ENCODE measurements around the gene MSI1.

MSI1 gene

DNA sequence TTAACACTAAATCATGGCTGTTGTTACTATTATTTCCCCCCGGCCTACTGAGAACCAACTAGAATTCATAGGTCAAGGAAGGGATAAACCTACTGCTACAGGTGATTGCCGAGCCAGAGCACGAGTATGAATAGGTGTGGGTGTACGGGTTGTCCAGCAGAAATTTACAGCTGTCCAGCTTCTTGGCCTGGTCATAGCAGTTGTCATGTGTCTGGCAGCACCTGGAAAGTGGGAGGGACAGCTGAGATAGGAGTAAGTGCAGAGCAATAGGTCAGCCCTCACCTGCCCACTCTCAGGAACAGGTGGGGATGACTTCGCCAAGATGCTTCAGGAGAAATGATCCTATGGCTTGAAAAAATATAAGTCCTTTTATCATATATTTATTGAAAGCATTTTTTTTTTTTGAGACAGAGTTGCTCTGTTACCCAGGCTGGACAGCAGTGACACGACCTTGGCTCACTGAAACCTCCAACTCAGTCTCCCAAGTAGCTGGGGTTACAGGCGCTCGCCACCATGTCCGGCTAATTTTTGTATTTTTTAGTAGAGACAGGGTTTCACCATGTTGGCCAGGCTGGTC lies 44.0 kb downstream of the MSI1 start:
- DNase-seq (ENCODE audit: low read depth, low spot score) = no peak

DNA sequence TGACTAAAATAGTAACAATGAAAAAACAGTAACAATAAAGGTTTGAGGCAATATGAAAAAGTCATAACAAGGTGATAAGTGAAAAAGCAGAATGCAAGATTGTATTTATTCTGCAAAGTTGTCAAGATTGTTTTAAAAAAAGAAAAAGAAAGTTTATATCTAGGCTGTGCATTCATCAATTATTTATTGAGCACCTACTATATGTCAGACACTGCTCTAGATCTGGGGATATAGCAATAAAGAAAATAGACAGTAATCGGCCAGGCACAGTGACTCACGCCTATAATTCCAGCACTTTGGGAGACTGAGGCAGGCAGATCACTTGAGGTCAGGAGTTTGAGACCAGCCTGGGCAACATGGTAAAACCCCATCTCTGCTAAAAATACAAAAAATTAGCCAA lies 45.2 kb downstream of the MSI1 start:
- no peak for DNase-seq (ENCODE audit: low read depth, low spot score)

DNA sequence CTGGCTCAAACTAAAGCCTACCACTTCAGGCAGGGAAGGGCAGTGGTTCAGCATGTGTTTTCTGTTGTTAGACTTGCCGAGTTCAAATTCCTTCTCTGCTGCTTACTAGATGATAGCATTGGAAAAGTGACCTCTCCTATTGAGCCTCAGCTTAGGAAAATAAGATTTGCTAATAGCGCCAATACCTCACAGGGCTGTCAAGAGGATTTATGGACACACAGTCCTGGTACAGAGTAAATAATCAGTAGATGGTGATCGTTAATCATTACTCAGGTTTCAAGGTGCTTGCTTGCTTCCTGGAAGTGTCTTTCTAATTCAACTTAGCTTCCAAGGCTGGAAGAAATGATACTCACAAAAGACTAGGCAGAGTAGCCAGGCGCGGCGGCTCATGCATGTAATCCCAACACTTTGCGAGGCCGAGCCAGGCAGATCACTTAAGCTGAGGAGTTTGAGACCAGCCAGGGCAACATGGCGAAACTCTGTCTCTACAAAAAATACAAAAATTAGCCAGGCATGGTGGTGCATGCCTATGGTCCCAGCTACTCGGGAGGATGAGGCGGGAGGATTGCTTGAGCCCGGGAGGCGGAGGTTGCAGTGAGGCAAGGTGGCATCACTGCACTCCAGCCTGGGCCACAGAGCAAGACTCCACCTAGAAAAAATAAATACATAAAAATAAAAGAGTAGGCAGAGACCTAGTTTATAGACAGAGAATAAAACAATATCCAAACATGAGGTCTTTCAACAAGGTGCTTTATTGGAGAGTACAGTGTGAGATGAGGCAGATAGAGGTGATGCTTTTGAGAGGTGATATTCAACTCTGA lies 47.4 kb downstream of the MSI1 start:
- DNase-seq (ENCODE audit: low read depth, low spot score) = no peak

DNA sequence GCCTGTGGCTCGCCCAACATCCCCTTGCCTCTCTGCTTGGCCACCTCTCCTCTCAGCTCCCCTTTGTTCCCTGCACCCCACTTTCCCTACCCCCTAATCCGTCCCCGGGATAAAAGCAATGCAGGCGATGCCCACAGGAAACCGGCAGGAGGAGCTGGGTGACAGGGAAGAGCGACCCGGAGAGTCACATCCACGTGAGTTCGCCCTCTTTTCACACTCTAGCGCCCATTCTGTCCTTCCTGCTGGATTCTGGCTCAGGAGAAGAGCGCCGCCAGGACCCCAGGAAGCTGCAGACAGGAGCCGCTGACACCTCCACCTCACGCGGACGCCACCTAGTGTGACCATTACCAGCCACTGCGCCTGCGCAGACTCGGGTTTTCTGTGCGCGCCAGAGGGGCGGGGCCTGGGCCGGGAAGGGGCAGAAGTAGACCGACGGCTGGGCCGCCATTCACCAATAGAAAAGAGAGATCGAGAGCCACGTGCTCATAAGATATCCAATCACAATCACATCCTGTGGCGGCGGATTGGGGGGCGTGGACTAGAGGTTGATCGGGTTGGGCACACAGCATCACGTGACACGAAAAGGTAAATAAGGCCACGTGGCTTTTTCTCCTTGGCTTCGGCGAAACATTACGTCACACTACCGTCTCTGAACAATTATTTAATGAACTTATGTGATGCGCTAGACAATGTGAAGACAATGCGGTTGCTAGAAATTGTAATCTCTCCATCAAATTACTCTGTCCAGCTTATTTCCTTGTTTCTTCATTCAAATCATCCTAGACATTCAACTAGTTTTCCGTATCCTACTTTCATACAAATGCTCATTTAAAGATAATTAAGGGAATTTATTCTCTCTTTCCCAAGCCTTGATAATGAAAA lies 51.5 kb downstream of the MSI1 start:
- DNase-seq (ENCODE audit: low read depth, low spot score) = peak; percentile 100

DNA sequence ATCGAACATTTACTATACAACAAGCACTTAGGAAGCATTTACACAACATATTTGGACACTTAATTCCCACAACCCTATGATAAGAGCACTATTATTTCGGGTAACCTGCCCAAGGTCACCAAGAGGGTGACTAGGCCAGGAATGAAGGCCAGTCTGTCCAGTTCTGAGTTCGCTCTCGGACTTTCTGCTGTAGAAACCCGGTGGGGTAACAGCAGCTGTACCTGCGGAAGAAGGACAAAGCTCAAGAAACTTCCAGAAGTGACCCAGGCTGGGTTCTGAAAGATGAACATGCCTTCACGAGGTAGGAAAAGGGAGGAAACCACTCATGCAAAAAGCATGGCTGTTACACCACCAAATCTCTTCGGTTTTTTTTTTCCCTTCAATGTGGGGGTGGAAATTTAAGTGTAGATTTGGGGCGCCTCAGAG lies 52.2 kb downstream of the MSI1 start:
- no peak for DNase-seq (ENCODE audit: low read depth, low spot score)

DNA sequence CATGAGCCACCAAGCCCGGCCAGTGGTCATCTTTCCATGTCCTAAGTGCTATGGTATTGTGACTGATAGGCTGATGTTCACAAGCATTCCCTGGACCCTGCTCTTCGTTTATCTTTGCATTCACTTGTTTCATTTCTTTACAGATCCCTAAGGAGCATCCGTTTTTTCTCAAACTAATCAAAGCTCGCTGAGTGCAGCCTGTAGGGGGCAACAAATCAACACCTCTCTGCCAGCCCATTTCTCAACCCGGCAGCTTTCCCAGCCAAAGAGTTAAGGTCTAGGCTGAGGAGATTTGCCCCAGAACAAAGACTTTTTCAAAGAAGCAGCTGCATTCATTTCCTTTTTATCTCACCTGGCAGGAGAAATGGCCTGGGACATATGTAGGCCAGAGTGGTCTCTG lies 54.7 kb downstream of the MSI1 start:
- peak; percentile 70 for DNase-seq (ENCODE audit: low read depth, low spot score)

DNA sequence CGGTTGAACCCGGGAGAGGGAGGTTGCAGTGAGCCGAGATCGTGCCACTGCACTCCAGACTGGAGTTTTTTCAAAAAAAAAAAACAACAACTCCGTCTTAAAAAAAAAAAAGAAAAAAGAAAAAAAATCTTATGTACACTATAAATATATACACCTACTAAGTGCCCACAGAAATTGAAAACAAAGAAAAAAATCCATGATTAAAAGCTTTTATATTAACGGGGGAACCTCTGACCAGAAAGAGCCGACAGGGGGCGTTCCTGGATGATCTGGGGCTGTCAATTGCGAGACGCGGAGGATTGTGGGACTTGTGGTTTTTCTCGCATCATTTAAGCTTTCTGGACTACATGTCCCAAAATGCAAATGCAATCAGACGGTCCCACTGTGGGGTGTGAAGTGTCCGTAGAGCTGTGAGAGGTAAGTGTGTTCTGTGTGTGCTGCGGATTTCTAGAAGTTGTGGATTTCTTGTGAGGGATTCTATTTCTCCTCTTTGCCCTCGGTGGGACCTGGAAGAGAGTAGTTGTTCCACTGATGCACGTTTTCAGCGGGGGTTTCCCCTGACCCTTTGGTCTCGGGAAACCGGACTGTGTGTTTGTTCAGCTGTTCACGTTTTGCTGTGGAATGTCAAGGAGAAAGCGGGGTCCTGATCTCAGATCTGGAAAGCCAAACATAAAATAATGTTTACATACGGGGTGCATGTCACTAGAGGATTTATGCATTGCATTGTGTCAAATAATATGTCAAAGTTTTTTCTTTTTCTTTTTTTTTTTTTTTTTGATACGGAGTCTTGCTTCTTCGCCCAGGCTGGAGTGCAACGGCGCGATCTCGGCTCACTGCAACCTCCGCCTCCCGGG lies 66.8 kb downstream of the MSI1 start, which contains the start of gene SIRT4:
TSS of gene SIRT4 (plus strand) at position 360 of the 854 bp plus-strand sequence. CDS start 1,241 bp downstream, outside the sequence.
- DNase-seq (ENCODE audit: low read depth, low spot score) = peak; percentile 93

DNA sequence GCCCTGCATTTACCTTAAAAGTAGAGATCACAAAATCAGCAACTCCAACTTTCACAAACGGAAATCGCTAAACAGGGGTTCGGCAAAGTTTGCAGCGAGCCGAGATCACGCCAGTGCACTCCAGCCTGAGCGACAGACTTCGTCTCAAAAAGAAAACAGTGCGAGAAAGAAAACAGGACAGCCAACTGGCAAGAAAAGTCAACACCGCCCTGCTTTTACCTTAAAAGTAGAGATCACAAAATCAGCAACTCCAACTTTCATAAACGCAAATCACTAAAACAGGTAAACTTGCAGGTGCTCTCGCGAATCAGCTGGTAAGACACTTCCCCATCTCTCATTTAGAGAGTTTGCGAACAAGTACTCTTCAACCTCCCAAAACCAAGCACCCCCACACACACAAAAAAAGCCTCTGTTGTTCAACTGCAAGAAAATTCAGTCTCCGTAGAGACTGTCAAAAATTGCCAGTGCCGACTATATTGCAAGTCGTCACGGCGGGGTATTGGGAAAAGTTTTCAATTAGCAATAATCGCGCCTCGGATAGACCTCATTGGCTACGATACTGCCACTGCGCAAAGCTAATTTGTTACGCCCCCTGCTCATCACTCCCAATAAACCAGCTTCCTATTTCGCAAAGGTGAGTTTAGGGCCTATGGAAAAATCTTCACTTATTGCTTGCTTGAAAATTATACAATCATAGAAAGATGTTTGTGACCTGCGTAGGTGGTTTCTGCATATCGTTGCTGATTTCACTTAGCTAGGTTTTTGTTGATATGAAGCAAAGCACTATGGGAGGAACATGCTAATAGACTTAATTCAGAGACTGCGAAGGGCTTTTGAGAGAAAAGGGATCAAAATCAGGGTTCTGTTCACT lies 76.1 kb downstream of the MSI1 start, which contains the start of gene RNU4-1:
TSS of gene RNU4-1 (minus strand) at position 577 of the 871 bp plus-strand sequence.
- peak; percentile 96 for DNase-seq (ENCODE audit: low read depth, low spot score)

DNA sequence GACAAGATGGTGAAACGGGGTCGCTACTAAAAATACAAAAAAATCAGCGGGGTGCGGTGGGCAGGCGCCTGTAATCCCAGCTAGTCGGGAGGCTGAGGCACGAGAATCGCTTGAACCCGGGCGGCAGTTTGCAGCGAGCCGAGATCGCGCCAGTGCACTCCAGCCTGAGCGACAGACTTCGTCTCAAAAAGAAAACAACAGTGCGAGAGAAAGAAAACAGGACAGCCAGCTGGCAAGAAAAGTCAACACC lies 76.6 kb downstream of the MSI1 start:
- DNase-seq (ENCODE audit: low read depth, low spot score) = no peak

Measured in ELF-1 (cell line).